Measurements from ENCODE around the gene ZNF580.

ZNF580 gene

DNA sequence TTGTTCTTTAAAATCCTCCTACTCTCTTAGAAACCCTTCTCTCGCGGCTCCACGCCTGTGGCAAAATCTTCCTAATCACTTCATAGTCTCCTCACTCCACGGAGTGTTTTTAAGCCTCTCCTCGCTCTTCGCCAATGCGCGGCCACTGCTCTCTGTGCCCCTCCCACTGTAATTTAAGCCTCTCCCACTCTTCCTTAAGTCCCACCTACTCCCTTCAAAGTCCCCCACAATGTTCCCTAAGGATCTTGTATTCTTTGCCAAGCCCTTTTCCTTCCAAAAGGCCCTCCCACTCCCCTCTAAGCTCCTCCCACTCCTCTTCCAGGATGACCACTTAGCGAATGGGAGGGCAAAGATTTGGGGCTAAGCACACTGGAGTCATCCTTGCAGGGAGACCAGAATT lies 42.8 kb upstream of the ZNF580 start:
- H3K9me3 ChIP-seq (replicated peaks in 1 of 2; ENCODE audit: control insufficient read depth in 2 of 2, insufficient read depth in 1 of 2, low read depth in 1 of 2, low read length in 2 of 2), result peaks cover 5 to 6% of the 10 kb centered on the region in 2 donors
- H4K8ac ChIP-seq (ENCODE audit: low read depth, low read length), result no peak overlapping the region
- no peak overlapping the region for H3K4ac ChIP-seq (ENCODE audit: low read length)
- H3K36me3 ChIP-seq (replicated peaks in 1 of 2; ENCODE audit: control insufficient read depth in 2 of 2, insufficient read depth in 2 of 2, low read length in 2 of 2), result peaks cover 22 to 39% of the 10 kb centered on the region in 2 donors
- no peak overlapping the region for H2BK5ac ChIP-seq (ENCODE audit: low read length)
- no peak overlapping the region for H3K14ac ChIP-seq (ENCODE audit: low read length)
- H2BK15ac ChIP-seq (ENCODE audit: low read length), result no peak overlapping the region
- H3K27ac ChIP-seq (replicated peaks; ENCODE audit: low read length), result peak overlapping the region; percentile 65
- H2AFZ ChIP-seq (ENCODE audit: low read length), result no peak overlapping the region
- H2BK120ac ChIP-seq (ENCODE audit: low read depth, low read length), result no peak overlapping the region
- no peak overlapping the region for H3K9ac ChIP-seq (ENCODE audit: low read depth, low read length, poor library complexity)
- no peaks in the 10 kb centered on the region for H3K27me3 ChIP-seq (ENCODE audit: control insufficient read depth in 3 of 3, insufficient read depth in 3 of 3, low read depth in 1 of 3, low read length in 3 of 3)
- no peak overlapping the region for H3K4me2 ChIP-seq (ENCODE audit: insufficient read depth, low read length, poor library complexity, severe bottlenecking)
- peak overlapping the region in 1 of 2 donors; percentile 78 for H3K4me3 ChIP-seq (ENCODE audit: low read length in 2 of 2)
- H2AK5ac ChIP-seq (ENCODE audit: low read depth, low read length), result no peak overlapping the region
- H3K18ac ChIP-seq (ENCODE audit: low read length), result no peak overlapping the region
- H3K23ac ChIP-seq (ENCODE audit: low read depth, low read length, poor library complexity), result no peak overlapping the region
- peaks cover 4% of the 10 kb centered on the region for H3K79me1 ChIP-seq (ENCODE audit: low read depth, low read length)
- H4K91ac ChIP-seq (ENCODE audit: low read depth, low read length, poor library complexity), result no peak overlapping the region
- peaks cover 5 to 9% of the 10 kb centered on the region in 2 donors for H3K4me1 ChIP-seq (ENCODE audit: control insufficient read depth in 2 of 2, insufficient read depth in 1 of 2, low read depth in 1 of 2, low read length in 2 of 2)
- H2BK12ac ChIP-seq (ENCODE audit: low read length), result no peak overlapping the region
- WGBS, 2 donors (ENCODE audit: extremely low coverage in 2 of 2, insufficient read length in 2 of 2, insufficient replicate concordance in 1 of 2), result no CpG with 5 or more reads among the region's 9 CpGs
- DNase-seq (ENCODE audit: low spot score), result no peak

DNA sequence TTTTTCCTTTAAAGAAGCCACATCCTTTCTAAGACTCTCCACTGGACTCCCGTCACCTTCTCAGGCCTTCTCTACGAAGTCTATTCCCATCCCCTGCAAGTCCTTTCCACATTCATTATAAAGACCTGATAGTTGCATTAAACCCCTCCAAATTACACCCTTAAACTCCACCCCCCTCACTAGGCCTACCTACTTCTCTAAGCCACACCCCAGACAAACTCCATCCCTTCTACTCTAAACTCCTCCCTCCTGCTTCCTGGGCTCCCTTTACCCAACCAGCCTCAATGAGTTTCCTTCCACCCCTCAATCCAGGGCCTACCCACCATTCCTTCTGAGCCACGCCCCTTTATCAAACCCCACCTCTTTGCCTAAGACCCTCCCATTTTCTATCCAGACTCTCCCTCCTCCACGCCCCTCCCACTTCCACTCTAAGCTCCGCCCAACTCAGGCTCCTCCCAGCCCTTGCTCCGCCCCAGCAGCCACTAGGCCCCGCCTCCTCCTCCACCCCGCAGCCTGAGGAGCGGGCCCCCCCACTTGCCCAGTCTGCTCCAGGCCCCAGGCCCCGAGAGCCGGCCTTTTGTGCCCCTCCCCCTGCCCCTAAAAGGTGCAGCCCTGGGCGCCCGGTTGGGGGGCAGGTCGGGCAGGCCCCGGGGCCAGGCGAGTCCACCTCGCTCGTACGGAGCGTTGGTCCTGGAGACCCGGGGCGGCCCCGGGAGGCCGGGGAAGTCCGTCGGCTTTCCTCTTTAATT lies 41.9 kb upstream of the ZNF580 start:
- Histone ChIP-seq H2AFZ (ENCODE audit: low read length) (peak overlapping the region; percentile 80), H3K27me3 (ENCODE audit: control insufficient read depth in 3 of 3, insufficient read depth in 3 of 3, low read depth in 1 of 3, low read length in 3 of 3) (no peaks in the 10 kb centered on the region), H3K36me3 (replicated peaks in 1 of 2; ENCODE audit: control insufficient read depth in 2 of 2, insufficient read depth in 2 of 2, low read length in 2 of 2) (peaks cover 21 to 33% of the 10 kb centered on the region in 2 donors), H2AK5ac (ENCODE audit: low read depth, low read length) (no peak overlapping the region), H3K23ac (ENCODE audit: low read depth, low read length, poor library complexity) (peak overlapping the region; percentile 57), H3K27ac (replicated peaks; ENCODE audit: low read length) (peak overlapping the region; percentile 97), H2BK120ac (ENCODE audit: low read depth, low read length) (no peak overlapping the region), H3K14ac (ENCODE audit: low read length) (no peak overlapping the region), H3K4me2 (ENCODE audit: insufficient read depth, low read length, poor library complexity, severe bottlenecking) (peak overlapping the region; percentile 58), H3K79me1 (ENCODE audit: low read depth, low read length) (peaks cover 4% of the 10 kb centered on the region), H3K4me1 (ENCODE audit: control insufficient read depth in 2 of 2, insufficient read depth in 1 of 2, low read depth in 1 of 2, low read length in 2 of 2) (peaks cover 5 to 9% of the 10 kb centered on the region in 2 donors), H2BK15ac (ENCODE audit: low read length) (peak overlapping the region; percentile 50), H3K4me3 (ENCODE audit: low read length in 2 of 2) (peak overlapping the region; percentile 78 to 87), H4K8ac (ENCODE audit: low read depth, low read length) (no peak overlapping the region), H3K9me3 (replicated peaks in 1 of 2; ENCODE audit: control insufficient read depth in 2 of 2, insufficient read depth in 1 of 2, low read depth in 1 of 2, low read length in 2 of 2) (peaks cover 5 to 7% of the 10 kb centered on the region in 2 donors), H3K4ac (ENCODE audit: low read length) (no peak overlapping the region), H4K91ac (ENCODE audit: low read depth, low read length, poor library complexity) (no peak overlapping the region), H2BK12ac (ENCODE audit: low read length) (no peak overlapping the region), H2BK5ac (ENCODE audit: low read length) (no peak overlapping the region), H3K18ac (ENCODE audit: low read length) (peak overlapping the region; percentile 97), H3K9ac (ENCODE audit: low read depth, low read length, poor library complexity) (peak overlapping the region; percentile 68)
- whole genome bisulfite sequencing, 2 donors (ENCODE audit: extremely low coverage in 2 of 2, insufficient read length in 2 of 2, insufficient replicate concordance in 1 of 2), result no CpG with 5 or more reads among the region's 26 CpGs
- DNase-seq (ENCODE audit: low spot score), result peak; percentile 98

DNA sequence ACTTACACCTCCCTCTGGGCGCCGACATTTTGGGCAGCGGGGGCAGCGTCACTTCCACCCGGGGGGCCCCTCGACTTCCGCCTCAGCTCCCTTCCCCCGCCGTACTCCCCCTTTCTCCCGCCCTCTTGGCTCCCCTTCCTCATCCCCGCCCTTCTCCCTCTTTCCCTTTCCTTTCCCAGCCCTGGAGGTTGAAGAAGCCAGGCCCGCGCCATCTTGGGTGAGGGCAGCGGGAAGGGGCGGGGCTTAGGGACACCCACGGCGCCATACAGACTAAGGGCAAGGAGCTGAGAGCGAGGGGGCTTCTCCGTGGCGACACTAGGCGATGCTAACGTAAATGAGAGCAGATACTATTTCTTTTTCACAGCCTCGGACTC lies 41.3 kb upstream of the ZNF580 start, which contains the start of gene FIZ1:
Gene FIZ1 (minus strand): TSS at position 50 of the 374 bp plus-strand sequence. CDS start 1,652 bp downstream, outside the sequence.
- H3K14ac ChIP-seq (ENCODE audit: low read length), result peak within 1 kb of the TSS; percentile 86
- no peak within 1 kb of the TSS for H2BK120ac ChIP-seq (ENCODE audit: low read depth, low read length)
- H4K8ac ChIP-seq (ENCODE audit: low read depth, low read length), result peak within 1 kb of the TSS; percentile 99
- peak within 1 kb of the TSS; percentile 85 for H2BK5ac ChIP-seq (ENCODE audit: low read length)
- H2AK5ac ChIP-seq (ENCODE audit: low read depth, low read length), result no peak within 1 kb of the TSS
- H3K27me3 ChIP-seq (ENCODE audit: control insufficient read depth in 3 of 3, insufficient read depth in 3 of 3, low read depth in 1 of 3, low read length in 3 of 3), result no peaks in the 10 kb centered on the region
- peak within 1 kb of the TSS; percentile 54 for H2BK15ac ChIP-seq (ENCODE audit: low read length)
- H4K91ac ChIP-seq (ENCODE audit: low read depth, low read length, poor library complexity), result peak within 1 kb of the TSS; percentile 100
- H3K79me1 ChIP-seq (ENCODE audit: low read depth, low read length), result peaks cover 4% of the 10 kb centered on the region
- WGBS, 2 donors (ENCODE audit: extremely low coverage in 2 of 2, insufficient read length in 2 of 2, insufficient replicate concordance in 1 of 2), result no CpG with 5 or more reads among the region's 23 CpGs
- H3K9ac ChIP-seq (ENCODE audit: low read depth, low read length, poor library complexity), result peak within 1 kb of the TSS; percentile 96
- DNase-seq (ENCODE audit: low spot score), result peak; percentile 99
- peak within 1 kb of the TSS; percentile 100 for H3K18ac ChIP-seq (ENCODE audit: low read length)
- H3K4me2 ChIP-seq (ENCODE audit: insufficient read depth, low read length, poor library complexity, severe bottlenecking), result peak within 1 kb of the TSS; percentile 62
- H2BK12ac ChIP-seq (ENCODE audit: low read length), result no peak within 1 kb of the TSS
- H3K27ac ChIP-seq (replicated peaks; ENCODE audit: low read length), result peak within 1 kb of the TSS; percentile 100
- peaks cover 21 to 30% of the 10 kb centered on the region in 2 donors for H3K36me3 ChIP-seq (replicated peaks in 1 of 2; ENCODE audit: control insufficient read depth in 2 of 2, insufficient read depth in 2 of 2, low read length in 2 of 2)
- H2AFZ ChIP-seq (ENCODE audit: low read length), result peak within 1 kb of the TSS; percentile 90
- peaks cover 5 to 7% of the 10 kb centered on the region in 2 donors for H3K9me3 ChIP-seq (replicated peaks in 1 of 2; ENCODE audit: control insufficient read depth in 2 of 2, insufficient read depth in 1 of 2, low read depth in 1 of 2, low read length in 2 of 2)
- H3K23ac ChIP-seq (ENCODE audit: low read depth, low read length, poor library complexity), result peak within 1 kb of the TSS; percentile 62
- peak within 1 kb of the TSS; percentile 90 for H3K4ac ChIP-seq (ENCODE audit: low read length)
- peak within 1 kb of the TSS; percentile 78 to 88 for H3K4me3 ChIP-seq (ENCODE audit: low read length in 2 of 2)
- peaks cover 5 to 9% of the 10 kb centered on the region in 2 donors for H3K4me1 ChIP-seq (ENCODE audit: control insufficient read depth in 2 of 2, insufficient read depth in 1 of 2, low read depth in 1 of 2, low read length in 2 of 2)
